OCI-LY3 (cell line): ENCODE measurements around the gene MAP2.

ENCODE experiments used
- H2AFZ ChIP-seq: fragments of 200-600, 300-600 bp; shearing (Covaris generic); 2 replicates; pipeline ENCODE4 v1.6.0; 2014; ENCODE audit warnings: antibody characterized with exemption, low read depth, low read length
- H3K27ac ChIP-seq: fragments of 200-600, 300-600 bp; sonication (generic); 2 replicates; pipeline ENCODE4 v1.5.1; 2014; ENCODE audit warnings: mild to moderate bottlenecking, low read length, moderate library complexity, mixed read lengths
- H3K27me3 ChIP-seq: fragments of 200-600, 300-600 bp; sonication (generic); 2 replicates; pipeline ENCODE4 v1.6.1; 2014; ENCODE audit warnings: low read depth, low read length, mixed read lengths
- H3K36me3 ChIP-seq: fragments of 200-600, 300-600 bp; sonication (generic); replicated peaks from 2 replicates; pipeline ENCODE3; 2014; ENCODE audit warnings: low read depth, low read length, mixed read lengths
- H3K4me1 ChIP-seq: fragments of 300-600, 200-600 bp; sonication (generic); 2 replicates; pipeline ENCODE4 v1.6.1; 2014; ENCODE audit warnings: low read length, mixed read lengths
- H3K4me2 ChIP-seq: fragments of 200-600, 300-600 bp; sonication (generic); 2 replicates; pipeline ENCODE4 v1.6.1; 2014; ENCODE audit warnings: low read length, mixed read lengths
- H3K4me3 ChIP-seq: fragments of 300-600, 200-600 bp; sonication (generic); 2 replicates; pipeline ENCODE4 v1.5.1; 2014; ENCODE audit warnings: antibody characterized with exemption, mild to moderate bottlenecking, low read length, moderate library complexity
- H3K79me2 ChIP-seq: fragments of 300-600, 200-600 bp; shearing (Covaris generic); 2 replicates; pipeline ENCODE4 v1.6.1; 2014; ENCODE audit warnings: mild to moderate bottlenecking, low read length, mixed read lengths
- H3K9ac ChIP-seq: fragments of 300-600, 200-600 bp; shearing (Covaris generic); 2 replicates; pipeline ENCODE4 v1.6.0; 2014; ENCODE audit warnings: mild to moderate bottlenecking, low read length, moderate library complexity
- H3K9me3 ChIP-seq: fragments of 200-600, 300-600 bp; shearing (Covaris generic); 2 replicates; pipeline ENCODE4 v1.6.1; 2014; ENCODE audit warnings: low read length, mixed read lengths; ENCODE audit not compliant: insufficient read depth
- H4K20me1 ChIP-seq: fragments of 200-600, 300-600 bp; sonication (generic); 2 replicates; pipeline ENCODE4 v1.6.1; 2016; ENCODE audit warnings: low read length, mixed read lengths; ENCODE audit not compliant: insufficient read depth
- EZH2phosphoT487 ChIP-seq: fragments of 200-600 bp; shearing (Covaris generic); IDR thresholded peaks from 2 replicates; pipeline ENCODE4 v1.6.1; 2018; ENCODE audit warnings: antibody characterized with exemption, mixed run types, low read depth
- TF ChIP-seq, protein P1 (sequence below): fragments of 200-600, 300-600 bp; sonication (generic); IDR thresholded peaks from 2 replicates; pipeline ENCODE4 v1.5.1; 2014; ENCODE audit warnings: antibody characterized with exemption, low read length, low read depth

Gene MAP2

DNA sequence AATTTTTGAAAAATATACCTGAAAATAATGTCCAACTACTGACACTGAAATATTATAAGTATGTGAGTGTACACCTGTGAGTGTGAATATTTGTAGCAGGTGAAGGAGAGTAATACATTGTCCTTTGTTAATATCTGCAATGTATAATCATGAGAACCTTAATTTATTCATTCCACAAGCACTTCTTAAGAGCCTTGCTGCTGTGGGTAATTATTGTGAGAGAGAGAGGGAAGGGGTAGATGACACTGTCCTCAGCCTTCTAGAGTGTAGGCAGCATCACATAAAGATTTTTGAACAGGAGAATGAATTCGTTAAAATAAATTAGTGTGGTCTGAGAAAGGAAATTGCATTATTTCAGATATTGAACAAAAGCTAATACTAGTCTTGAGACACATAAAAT lies 157.2 kb downstream of the MAP2 start:
- H3K27me3 ChIP-seq: peaks cover 31% of the 10 kb centered on the region
- TF ChIP-seq, protein P1, sequence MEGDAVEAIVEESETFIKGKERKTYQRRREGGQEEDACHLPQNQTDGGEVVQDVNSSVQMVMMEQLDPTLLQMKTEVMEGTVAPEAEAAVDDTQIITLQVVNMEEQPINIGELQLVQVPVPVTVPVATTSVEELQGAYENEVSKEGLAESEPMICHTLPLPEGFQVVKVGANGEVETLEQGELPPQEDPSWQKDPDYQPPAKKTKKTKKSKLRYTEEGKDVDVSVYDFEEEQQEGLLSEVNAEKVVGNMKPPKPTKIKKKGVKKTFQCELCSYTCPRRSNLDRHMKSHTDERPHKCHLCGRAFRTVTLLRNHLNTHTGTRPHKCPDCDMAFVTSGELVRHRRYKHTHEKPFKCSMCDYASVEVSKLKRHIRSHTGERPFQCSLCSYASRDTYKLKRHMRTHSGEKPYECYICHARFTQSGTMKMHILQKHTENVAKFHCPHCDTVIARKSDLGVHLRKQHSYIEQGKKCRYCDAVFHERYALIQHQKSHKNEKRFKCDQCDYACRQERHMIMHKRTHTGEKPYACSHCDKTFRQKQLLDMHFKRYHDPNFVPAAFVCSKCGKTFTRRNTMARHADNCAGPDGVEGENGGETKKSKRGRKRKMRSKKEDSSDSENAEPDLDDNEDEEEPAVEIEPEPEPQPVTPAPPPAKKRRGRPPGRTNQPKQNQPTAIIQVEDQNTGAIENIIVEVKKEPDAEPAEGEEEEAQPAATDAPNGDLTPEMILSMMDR: no peak
- no peak for TF ChIP-seq EZH2phosphoT487
- H3K4me3 ChIP-seq: no peak overlapping the region
- H2AFZ ChIP-seq: no peak overlapping the region
- H3K27ac ChIP-seq: no peak overlapping the region
- H4K20me1 ChIP-seq: no peaks in the 10 kb centered on the region
- peaks cover 30% of the 10 kb centered on the region for H3K4me1 ChIP-seq
- H3K9ac ChIP-seq: no peak overlapping the region
- no peaks in the 10 kb centered on the region for H3K79me2 ChIP-seq
- H3K36me3 ChIP-seq: no peaks in the 10 kb centered on the region
- peak overlapping the region; percentile 29 for H3K4me2 ChIP-seq
- no peaks in the 10 kb centered on the region for H3K9me3 ChIP-seq

DNA sequence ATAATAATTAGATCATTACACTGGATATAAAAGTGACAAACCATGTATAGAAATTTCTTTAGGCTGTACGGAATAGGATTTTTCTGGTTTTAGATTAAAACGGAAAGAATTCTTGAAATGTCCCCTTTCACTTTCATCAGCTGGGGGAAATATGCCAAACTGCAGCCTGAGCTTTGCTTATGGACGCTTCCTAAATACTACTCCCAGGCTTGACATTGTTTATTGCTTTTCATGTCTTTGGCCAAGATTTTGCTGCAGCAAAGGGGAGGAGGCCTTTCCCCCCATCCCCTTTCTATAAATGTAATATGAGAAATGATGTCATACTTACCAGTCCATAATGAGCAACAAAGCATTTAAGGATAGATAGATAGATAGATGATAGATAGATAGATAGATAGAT lies 158.4 kb downstream of the MAP2 start:
- H4K20me1 ChIP-seq: no peaks in the 10 kb centered on the region
- peaks cover 43% of the 10 kb centered on the region for H3K27me3 ChIP-seq
- H2AFZ ChIP-seq: no peak overlapping the region
- H3K9ac ChIP-seq: no peak overlapping the region
- H3K27ac ChIP-seq: no peak overlapping the region
- no peaks in the 10 kb centered on the region for H3K79me2 ChIP-seq
- TF ChIP-seq, protein P1: no peak
- H3K4me3 ChIP-seq: no peak overlapping the region
- no peak overlapping the region for H3K4me2 ChIP-seq
- peaks cover 28% of the 10 kb centered on the region for H3K4me1 ChIP-seq
- H3K9me3 ChIP-seq: no peaks in the 10 kb centered on the region
- no peaks in the 10 kb centered on the region for H3K36me3 ChIP-seq

DNA sequence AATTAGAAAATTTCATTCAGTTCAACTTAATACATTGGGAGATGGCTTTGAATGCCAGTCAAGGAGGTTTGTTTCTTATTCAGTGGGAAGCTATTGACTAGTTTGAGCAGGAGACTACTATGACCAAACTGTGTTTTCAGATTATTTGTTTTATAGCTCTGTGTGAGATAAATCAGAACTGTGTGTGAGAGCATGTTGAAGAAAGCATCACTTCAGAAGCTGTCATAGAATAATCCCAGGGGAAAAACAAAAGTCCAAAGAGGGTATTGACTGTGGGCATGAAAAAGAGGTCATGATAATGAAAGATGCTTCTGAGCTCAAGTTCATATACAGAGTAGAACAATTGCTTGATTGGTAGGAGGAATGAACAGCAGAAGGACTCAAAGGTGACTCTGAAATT lies 160.6 kb downstream of the MAP2 start:
- H3K27me3 ChIP-seq: peaks cover 46% of the 10 kb centered on the region
- no peaks in the 10 kb centered on the region for H3K79me2 ChIP-seq
- H3K9ac ChIP-seq: no peak overlapping the region
- no peak overlapping the region for H3K4me3 ChIP-seq
- H3K36me3 ChIP-seq: no peaks in the 10 kb centered on the region
- no peak overlapping the region for H3K27ac ChIP-seq
- H2AFZ ChIP-seq: no peak overlapping the region
- H3K9me3 ChIP-seq: no peaks in the 10 kb centered on the region
- TF ChIP-seq, protein P1: no peak
- no peak for TF ChIP-seq EZH2phosphoT487
- H3K4me2 ChIP-seq: no peak overlapping the region
- peaks cover 28% of the 10 kb centered on the region for H3K4me1 ChIP-seq
- no peaks in the 10 kb centered on the region for H4K20me1 ChIP-seq

DNA sequence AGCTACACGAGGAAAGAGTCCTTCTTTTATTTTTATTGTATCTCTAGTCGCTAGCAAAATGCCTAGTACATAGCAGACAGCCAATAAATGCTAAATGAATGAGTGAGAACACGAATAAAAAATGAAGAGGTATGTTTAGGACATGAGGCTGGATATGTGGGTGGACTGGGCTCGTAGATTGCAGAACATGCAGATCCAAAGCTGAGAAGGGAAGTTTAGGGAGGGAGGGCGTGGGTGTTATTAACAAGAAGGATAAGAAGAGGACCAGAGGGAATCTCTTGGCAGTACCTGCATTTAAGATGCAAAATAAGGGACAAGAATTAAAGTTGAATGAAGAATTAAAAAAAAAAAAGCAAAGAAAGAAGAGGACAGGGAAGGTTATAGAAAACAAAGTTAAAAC lies 161.1 kb downstream of the MAP2 start:
- Histone ChIP-seq H3K4me1 (peaks cover 28% of the 10 kb centered on the region), H3K4me3 (no peak overlapping the region), H3K27me3 (peaks cover 46% of the 10 kb centered on the region), H3K9ac (no peak overlapping the region), H2AFZ (no peak overlapping the region), H3K36me3 (no peaks in the 10 kb centered on the region), H3K9me3 (no peaks in the 10 kb centered on the region), H3K27ac (no peak overlapping the region), H4K20me1 (no peaks in the 10 kb centered on the region), H3K4me2 (no peak overlapping the region), H3K79me2 (no peaks in the 10 kb centered on the region)
- TF ChIP-seq, protein P1: no peak
- no peak for TF ChIP-seq EZH2phosphoT487
